Measurements from ENCODE around the gene CLDN24. TPM values are rescaled to one million over a fixed set of nuclear protein-coding genes. Genes with fewer than 3 reads are reported as not detected.

The CLDN24 gene
- total RNA-seq = not detected

DNA sequence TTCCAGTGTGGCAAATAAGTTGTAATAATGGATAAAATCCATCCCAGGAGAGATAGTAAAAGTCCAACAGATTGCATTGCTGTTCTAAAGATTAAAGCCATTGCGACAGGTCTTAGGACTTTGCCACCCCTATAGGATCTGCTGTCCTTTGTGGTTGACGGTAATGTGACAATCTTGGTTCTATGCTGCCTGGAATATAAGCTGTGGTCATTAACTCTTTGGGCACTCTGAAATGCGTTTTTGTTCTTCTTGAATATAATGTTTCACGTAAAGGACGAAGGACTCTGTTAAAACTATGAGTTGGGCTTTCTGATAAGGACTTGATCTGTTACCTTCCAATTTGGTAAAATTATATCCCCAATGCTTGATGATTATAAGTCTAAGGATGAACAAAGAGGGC lies at the start of gene CLDN24:
TSS of gene CLDN24 (minus strand) at position 101 of the 400 bp plus-strand sequence. CDS start at position 101, 0 bp downstream.

DNA sequence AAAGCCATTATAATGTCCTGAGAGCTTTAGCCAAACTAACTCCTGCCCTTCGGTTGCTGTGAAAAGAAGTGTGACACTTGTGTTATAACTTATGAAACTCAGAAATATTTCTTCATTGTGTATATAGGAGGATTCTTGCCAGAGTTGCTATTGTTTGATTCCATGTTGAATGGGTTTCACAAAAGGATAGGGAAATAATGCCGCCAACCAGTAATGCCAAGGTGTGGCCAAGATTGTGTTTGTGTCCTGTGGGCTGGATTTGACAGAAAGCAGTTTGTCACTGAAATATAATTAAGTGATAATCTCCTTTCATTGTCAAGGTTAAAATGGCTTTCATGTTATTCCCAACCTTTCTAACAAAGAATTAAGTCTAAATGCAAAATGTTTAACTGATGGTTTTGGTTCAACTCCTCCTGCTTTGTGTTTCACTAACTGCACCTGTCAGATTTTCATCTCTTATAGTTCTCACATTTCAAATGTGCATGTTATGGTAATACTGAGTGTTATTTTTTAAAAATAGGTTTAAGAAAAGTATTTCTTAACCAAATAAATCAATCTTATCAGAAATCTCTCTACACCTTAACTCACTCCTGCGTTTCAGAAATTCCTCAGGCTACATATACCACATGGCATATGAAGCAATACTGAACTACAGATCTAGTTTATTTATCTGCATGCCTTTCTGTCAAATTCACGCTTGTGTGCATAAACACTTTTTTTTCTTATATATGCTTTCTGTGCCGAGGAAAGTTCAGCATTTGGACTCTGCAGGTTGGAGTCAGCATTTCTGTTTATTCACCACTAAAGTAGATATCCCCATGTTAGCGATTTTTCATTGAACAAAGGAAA lies 1.8 kb downstream of the CLDN24 start, which contains the start of gene CLDN22:
TSS of gene CLDN22 (minus strand) at position 66 of the 849 bp plus-strand sequence. CDS start at position 8, 58 bp downstream.

Other genes starting within 250 kb of the CLDN24 start
- gene WWC2, start 223.2 kb downstream of the CLDN24 start, total RNA-seq = 10 to 100 TPM; 14.5 to 20.0 TPM
- not detected for gene CLDN22, start 2.1 kb downstream of the CLDN24 start, total RNA-seq
- gene CDKN2AIP, start 122.2 kb upstream of the CLDN24 start, total RNA-seq = 10 to 100 TPM; 10.3 to 17.3 TPM
- gene ING2, start 182.6 kb upstream of the CLDN24 start, total RNA-seq = 1 to 10 TPM; 3.8 to 6.0 TPM

Data from melanocyte of skin (primary cell).